ENCODE measurements around the gene PRM2.

DNA sequence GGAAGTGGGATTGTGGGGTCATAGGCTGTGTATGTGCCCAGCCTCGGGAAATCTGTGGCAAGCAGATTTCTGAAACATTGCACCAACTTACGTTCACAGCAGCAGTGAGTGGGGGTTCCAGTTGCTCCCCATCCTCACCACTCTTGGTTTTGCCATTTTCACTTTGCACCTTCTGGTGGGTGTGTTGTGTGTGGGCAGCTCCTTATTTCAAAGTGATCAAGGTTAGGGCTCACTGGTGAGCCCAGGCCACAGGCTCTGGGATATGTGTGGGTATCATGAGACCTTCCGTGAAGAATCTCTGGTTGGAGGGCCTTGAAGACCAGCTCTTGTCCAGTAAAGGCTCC is 34.3 kb upstream of the PRM2 start:
- TF ChIP-seq, protein P1, sequence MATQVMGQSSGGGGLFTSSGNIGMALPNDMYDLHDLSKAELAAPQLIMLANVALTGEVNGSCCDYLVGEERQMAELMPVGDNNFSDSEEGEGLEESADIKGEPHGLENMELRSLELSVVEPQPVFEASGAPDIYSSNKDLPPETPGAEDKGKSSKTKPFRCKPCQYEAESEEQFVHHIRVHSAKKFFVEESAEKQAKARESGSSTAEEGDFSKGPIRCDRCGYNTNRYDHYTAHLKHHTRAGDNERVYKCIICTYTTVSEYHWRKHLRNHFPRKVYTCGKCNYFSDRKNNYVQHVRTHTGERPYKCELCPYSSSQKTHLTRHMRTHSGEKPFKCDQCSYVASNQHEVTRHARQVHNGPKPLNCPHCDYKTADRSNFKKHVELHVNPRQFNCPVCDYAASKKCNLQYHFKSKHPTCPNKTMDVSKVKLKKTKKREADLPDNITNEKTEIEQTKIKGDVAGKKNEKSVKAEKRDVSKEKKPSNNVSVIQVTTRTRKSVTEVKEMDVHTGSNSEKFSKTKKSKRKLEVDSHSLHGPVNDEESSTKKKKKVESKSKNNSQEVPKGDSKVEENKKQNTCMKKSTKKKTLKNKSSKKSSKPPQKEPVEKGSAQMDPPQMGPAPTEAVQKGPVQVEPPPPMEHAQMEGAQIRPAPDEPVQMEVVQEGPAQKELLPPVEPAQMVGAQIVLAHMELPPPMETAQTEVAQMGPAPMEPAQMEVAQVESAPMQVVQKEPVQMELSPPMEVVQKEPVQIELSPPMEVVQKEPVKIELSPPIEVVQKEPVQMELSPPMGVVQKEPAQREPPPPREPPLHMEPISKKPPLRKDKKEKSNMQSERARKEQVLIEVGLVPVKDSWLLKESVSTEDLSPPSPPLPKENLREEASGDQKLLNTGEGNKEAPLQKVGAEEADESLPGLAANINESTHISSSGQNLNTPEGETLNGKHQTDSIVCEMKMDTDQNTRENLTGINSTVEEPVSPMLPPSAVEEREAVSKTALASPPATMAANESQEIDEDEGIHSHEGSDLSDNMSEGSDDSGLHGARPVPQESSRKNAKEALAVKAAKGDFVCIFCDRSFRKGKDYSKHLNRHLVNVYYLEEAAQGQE (IDR thresholded peaks at IDR 0.05; ENCODE audit: unreplicated experiment) = no peak
- TF ChIP-seq CTCF (conservative IDR thresholded peaks at IDR 0.05; ENCODE audit: low read depth in 2 of 2) = no peak
- no peak for TF ChIP-seq EZH2 (IDR thresholded peaks at IDR 0.05; ENCODE audit: low read depth, unreplicated experiment)
- TF ChIP-seq JUNB (IDR thresholded peaks at IDR 0.05; ENCODE audit: unreplicated experiment) = no peak
- no peak for TF ChIP-seq POLR2AphosphoS5 (IDR thresholded peaks at IDR 0.05; ENCODE audit: low read depth)
- TF ChIP-seq ZNF331 (CRISPR knock-in tag; IDR thresholded peaks at IDR 0.05; ENCODE audit: low read depth) = no peak
- TF ChIP-seq CREB1 (CRISPR knock-in tag; IDR thresholded peaks at IDR 0.05; ENCODE audit: low read depth) = no peak
- no peak for TF ChIP-seq EZH2phosphoT487 (IDR thresholded peaks at IDR 0.05; ENCODE audit: unreplicated experiment)
- TF ChIP-seq, protein P2, sequence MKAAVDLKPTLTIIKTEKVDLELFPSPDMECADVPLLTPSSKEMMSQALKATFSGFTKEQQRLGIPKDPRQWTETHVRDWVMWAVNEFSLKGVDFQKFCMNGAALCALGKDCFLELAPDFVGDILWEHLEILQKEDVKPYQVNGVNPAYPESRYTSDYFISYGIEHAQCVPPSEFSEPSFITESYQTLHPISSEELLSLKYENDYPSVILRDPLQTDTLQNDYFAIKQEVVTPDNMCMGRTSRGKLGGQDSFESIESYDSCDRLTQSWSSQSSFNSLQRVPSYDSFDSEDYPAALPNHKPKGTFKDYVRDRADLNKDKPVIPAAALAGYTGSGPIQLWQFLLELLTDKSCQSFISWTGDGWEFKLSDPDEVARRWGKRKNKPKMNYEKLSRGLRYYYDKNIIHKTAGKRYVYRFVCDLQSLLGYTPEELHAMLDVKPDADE (IDR thresholded peaks at IDR 0.05) = no peak
- no peak for TF ChIP-seq STAT1 (IDR thresholded peaks at IDR 0.05; ENCODE audit: unreplicated experiment)
- TF ChIP-seq NANOG (IDR thresholded peaks at IDR 0.05; ENCODE audit: borderline replicate concordance) = no peak
